ENCODE measurements around the gene NCOA3. TPM values are rescaled to one million over a fixed set of nuclear protein-coding genes. Genes with fewer than 3 reads are reported as not detected.

The NCOA3 gene
- total RNA-seq, 1 experiment from 2014 or later: 23.3 TPM

GRCh38 chr20:47465335-47466090, 36.2 kb upstream of the NCOA3 start:
- no peak overlapping the region for H4K8ac ChIP-seq (replicated peaks; ENCODE audit: insufficient read length, low read depth, low read length)
- H3K79me1 ChIP-seq (ENCODE audit: insufficient read depth, low read depth, low read length, poor library complexity, severe bottlenecking): no peaks in the 10 kb centered on the region
- no peak overlapping the region for H3K14ac ChIP-seq (ENCODE audit: insufficient read depth, low read length)
- no peak overlapping the region for H2AK5ac ChIP-seq (ENCODE audit: insufficient read length, low read length)
- peaks cover 3 to 7% of the 10 kb centered on the region in 2 experiments; a peak in 2 of 4 replicates for H3K4me1 Mint-ChIP-seq
- TF ChIP-seq CTCF (conservative IDR thresholded peaks at IDR 0.05): no peak
- no peaks in the 10 kb centered on the region for H3K4me1 ChIP-seq (ENCODE audit: insufficient read depth, low read length)
- no peak overlapping the region for H3T11ph ChIP-seq (ENCODE audit: low read length)
- no peak overlapping the region; a peak in 1 of 7 replicates for H3K27ac Mint-ChIP-seq
- no peak overlapping the region for H2AFZ ChIP-seq (ENCODE audit: low read length)
- H3K27me3 ChIP-seq (ENCODE audit: insufficient read depth, low read length): no peaks in the 10 kb centered on the region
- H3K4ac ChIP-seq (ENCODE audit: low read depth, low read length): no peak overlapping the region
- no peaks in the 10 kb centered on the region for H4K20me1 ChIP-seq (ENCODE audit: control insufficient read depth, insufficient read depth, insufficient read length)
- no peak overlapping the region for H2BK15ac ChIP-seq (ENCODE audit: low read depth, low read length)
- no peak overlapping the region for H3K56ac ChIP-seq (ENCODE audit: insufficient read length, low read depth, low read length)
- WGBS (ENCODE audit: extremely low coverage, insufficient read length, low lambda C conversion rate): no CpG with 5 or more reads among the region's 16 CpGs
- H2BK120ac ChIP-seq (ENCODE audit: low read depth, low read length, poor library complexity, severe bottlenecking): no peak overlapping the region
- H3K9me3 ChIP-seq (ENCODE audit: control insufficient read depth, low read depth, low read length): no peaks in the 10 kb centered on the region
- H3K27me3 Mint-ChIP-seq (ENCODE audit: low read depth): no peaks in the 10 kb centered on the region; the same call in 1 of the 2 replicates
- no peaks in the 10 kb centered on the region for H3K23me2 ChIP-seq (ENCODE audit: insufficient read length, low read depth, low read length, poor library complexity, severe bottlenecking)
- no peaks in the 10 kb centered on the region for H3K9me3 Mint-ChIP-seq
- no peak overlapping the region for H4K91ac ChIP-seq (ENCODE audit: insufficient read length, low read depth, low read length)
- no peak overlapping the region for H3K4me3 Mint-ChIP-seq
- no peak overlapping the region for H2BK12ac ChIP-seq (ENCODE audit: insufficient read length, low read depth, low read length)
- no peak overlapping the region for H3K9ac ChIP-seq (ENCODE audit: extremely low read depth, insufficient read length, low read length)
- H3K36me3 Mint-ChIP-seq (ENCODE audit: insufficient read depth in 1 of 3, low read depth in 3 of 3): no peaks in the 10 kb centered on the region
- no peak overlapping the region for H4K5ac ChIP-seq (ENCODE audit: insufficient read length, low read depth, low read length)
- no peak overlapping the region for H3K23ac ChIP-seq (ENCODE audit: insufficient read length, low read depth, low read length)
- no peak overlapping the region for H2BK5ac ChIP-seq (ENCODE audit: insufficient read length, low read length)
- no peak for DNase-seq
- no peak overlapping the region for H3K4me2 ChIP-seq (ENCODE audit: insufficient read depth, insufficient read length, low read length)
- no peak overlapping the region for H2BK20ac ChIP-seq (ENCODE audit: low read depth, low read length, poor library complexity, severe bottlenecking)
- H3K27ac ChIP-seq (ENCODE audit: insufficient read length, low read depth, low read length): no peak overlapping the region
- H3K79me2 ChIP-seq (ENCODE audit: insufficient read depth, low read length): no peaks in the 10 kb centered on the region
- no peak overlapping the region for H3K18ac ChIP-seq (ENCODE audit: insufficient read length, low read depth, low read length)

Measured in H9 (cell line).